K562 (cell line): ENCODE data around the gene PNCK. TPM values are rescaled to one million over a fixed set of nuclear protein-coding genes. Genes with fewer than 3 reads are reported as not detected.

Experiments
- ATAC-seq: fragments of 200-7000 bp; cut with Tn5 transposase; 3 replicates; pipeline ENCODE4 v1.9.1; 2020; ENCODE audit warnings: moderate library complexity
- BruUV-seq: library from RNA; stranded (reverse); fragments of 400-500 nt; replicated peaks from 2 replicates; lab custom pipeline; 2021; lab: Mats Ljungman, UMichigan
- CTCF ChIA-PET: fragments of 300-600 bp; formaldehyde crosslinking; extraction: SDS; loops from one replicate; lab custom pipeline; 2021; ENCODE audit warnings: low intra/inter-chr PET ratio; lab: Yijun Ruan, JAX
- POLR2A ChIA-PET: fragments of 300-600, 350-650 bp; sonication (Branson Sonifier 250); formaldehyde crosslinking; extraction: SDS; loops from one replicate; lab custom pipeline; 2021; ENCODE audit warnings: antibody characterized with exemption, inconsistent platforms; lab: Yijun Ruan, JAX
- DNase-seq, 4 experiments: peaks; one replicate each; pipeline versions ENCODE4 v3.0.0 to v3.0.0-alpha.2; 2011 to 2018; ENCODE audit warnings: low spot score in 3 of 4, mixed read lengths in 3 of 4; ENCODE audit errors: extremely low read depth in 1 of 4
- FAIRE-seq: peaks from 2 replicates; lab custom pipeline; 2011; peaks lifted over from hg19 to GRCh38; lab: Jason Lieb, UNC
- H2AFZ ChIP-seq: 2 replicates; pipeline ENCODE4 v1.6.0; 2011; ENCODE audit warnings: low read depth, low read length, control low read depth, inconsistent platforms
- H3K27ac ChIP-seq: fragments of 200-600 bp; 3 replicates; pipeline ENCODE4 v1.8.0; 2011; ENCODE audit warnings: low read depth, mild to moderate bottlenecking, control low read depth, inconsistent platforms, low read length, moderate library complexity, mixed read lengths; ENCODE audit errors: extremely low read depth
- H3K27me3 ChIP-seq, 2 experiments: fragments of 300-600 bp in 1 of 2; 2 replicates in 1 of 2; 3 replicates in 1 of 2; pipeline versions ENCODE4 v1.6.0 to v1.8.0; 2011; ENCODE audit warnings: inconsistent platforms in 2 of 2, low read length in 2 of 2, mild to moderate bottlenecking in 1 of 2, mixed read lengths in 1 of 2, moderate library complexity in 1 of 2; ENCODE audit not compliant: control insufficient read depth in 2 of 2, insufficient read depth in 2 of 2
- H3K36me3 ChIP-seq: fragments of 300-600 bp; 3 replicates; pipeline ENCODE4 v1.8.0; 2011; ENCODE audit warnings: mild to moderate bottlenecking, low read length, inconsistent platforms; ENCODE audit not compliant: control insufficient read depth, insufficient read depth
- H3K4me1 ChIP-seq, 2 experiments: fragments of 200-600 bp in 1 of 2; replicated peaks in 1 of 2; 2 replicates in 1 of 2; 3 replicates in 1 of 2; pipeline versions ENCODE4 v1.5.1 to v1.8.0; 2011; ENCODE audit warnings: inconsistent platforms in 2 of 2, low read length in 2 of 2, mild to moderate bottlenecking in 1 of 2, mixed read lengths in 1 of 2, moderate library complexity in 1 of 2; ENCODE audit not compliant: control insufficient read depth in 2 of 2, insufficient read depth in 2 of 2
- H3K4me2 ChIP-seq: 2 replicates; pipeline ENCODE4 v1.6.1; 2011; ENCODE audit warnings: low read length, control low read depth, inconsistent platforms, mixed read lengths; ENCODE audit not compliant: insufficient read depth
- H3K4me3 ChIP-seq: fragments of 200-600 bp; sonication (generic), shearing (Covaris generic); 2 replicates; pipeline ENCODE4 v1.5.1; 2016; ENCODE audit warnings: control low read depth, inconsistent platforms
- H3K79me2 ChIP-seq: fragments of 200-600 bp; 3 replicates; pipeline ENCODE4 v1.8.0; 2011; ENCODE audit warnings: low read length, inconsistent platforms; ENCODE audit not compliant: control insufficient read depth, insufficient read depth
- H3K9ac ChIP-seq, 2 experiments: 2 replicates each; pipeline versions ENCODE4 v1.6.0 to v1.6.1; 2011; ENCODE audit warnings: low read depth in 2 of 2, low read length in 2 of 2, control low read depth in 1 of 2, inconsistent platforms in 1 of 2, mild to moderate bottlenecking in 1 of 2, mixed read lengths in 1 of 2; ENCODE audit not compliant: insufficient read depth in 1 of 2
- H3K9me1 ChIP-seq: one replicate; pipeline ENCODE4 v1.6.0; 2011; ENCODE audit warnings: inconsistent platforms, mild to moderate bottlenecking, low read length, moderate library complexity; ENCODE audit not compliant: control insufficient read depth, insufficient read depth
- H3K9me3 ChIP-seq: replicated peaks from 2 replicates; pipeline ENCODE4 v1.5.1; 2011; ENCODE audit warnings: low read depth, low read length, inconsistent platforms; ENCODE audit not compliant: control insufficient read depth, insufficient read depth
- H4K20me1 ChIP-seq: replicated peaks from 2 replicates; pipeline ENCODE4 v1.6.1; 2011; ENCODE audit warnings: low read length, inconsistent platforms, mixed read lengths; ENCODE audit not compliant: control insufficient read depth, insufficient read depth
- KDM5B ChIP-seq: fragments of 200-600 bp; sonication (generic); IDR thresholded peaks from 2 replicates; pipeline ENCODE4 v1.6.1; 2012; ENCODE audit warnings: low read depth, mild to moderate bottlenecking, moderate library complexity, low read length, control low read depth, inconsistent platforms; ENCODE audit not compliant: insufficient replicate concordance
- MAFF ChIP-seq: IDR thresholded peaks from 2 replicates; pipeline ENCODE4 v1.6.1; 2012; ENCODE audit warnings: low read length, improper control_type of control experiment
- ZSCAN32 ChIP-seq: fragments of 450-650 bp; formaldehyde crosslinking; IDR thresholded peaks from 2 replicates; pipeline ENCODE4 v1.4.0; 2020; ENCODE audit warnings: mild to moderate bottlenecking, moderate library complexity
- WGBS: fragments of 100-300 bp; shearing (Covaris generic); methylation state at CpG from one replicate; pipeline ENCODE4 v1.1.6; 2016; ENCODE audit warnings: low coverage, mixed read lengths; ENCODE audit not compliant: insufficient coverage; ENCODE audit errors: missing lambda C conversion rate; 5-methylcytosine and 5-hydroxymethylcytosine counted together
- in situ Hi-C: fragments of 300-500 bp; cut with MboI; formaldehyde crosslinking; loops from 4 replicates; pipeline ENCODE4 v1.15.0; 2018; ENCODE audit warnings: inconsistent platforms, mixed read lengths
- intact Hi-C: fragments of 100-400 bp; cut with micrococcal nuclease; formaldehyde crosslinking; loops from 2 replicates; pipeline ENCODE4 v1.14.2; 2022
- polyA plus RNA-seq, 8 experiments: library from polyadenylated mRNA; depleted of rRNA in 4 of 8; stranded (reverse) in 5 of 8; unstranded in 3 of 8; fragments of >200 nt; fragmentation: Nextera tagmentation in 2 of 8; fragmentation: Illumina TruSeq in 1 of 8; extraction: Ambion mirVana in 2 of 8; extraction: Trizol in 1 of 8; gene quantifications; 2 replicates each; pipeline versions ENCODE4 v1.2.1 to v1.2.3, GENCODE V29; 2011 to 2014; ENCODE audit warnings: inconsistent platforms in 1 of 8, missing spikeins in 1 of 8
- total RNA-seq, 7 experiments: library from RNA; depleted of rRNA in 6 of 7; stranded (reverse); fragments of >200 nt in 6 of 7; fragmentation: Illumina TruSeq in 2 of 7; extraction: Trizol in 2 of 7; gene quantifications; 2 replicates each; pipeline versions ENCODE4 v1.2.1 to v1.2.3, GENCODE V29; 2011 to 2021; ENCODE audit warnings: low replicate concordance in 1 of 7
- TF ChIP-seq, protein P1 (sequence below): sonication (generic); formaldehyde crosslinking; IDR thresholded peaks from 2 replicates; pipeline ENCODE4 v1.8.0; 2022; ENCODE audit warnings: mild to moderate bottlenecking, missing genetic modification reagents
- TF ChIP-seq, protein P2 (sequence below): fragments of 250-450 bp; sonication (Bioruptor Pico); IDR thresholded peaks from 2 replicates; pipeline ENCODE4 v1.5.0; 2020; ENCODE audit warnings: mild to moderate bottlenecking
- TF ChIP-seq, protein P3 (sequence below): fragments of 450-650 bp; IDR thresholded peaks from 2 replicates; pipeline ENCODE4 v1.7.0; 2016; ENCODE audit warnings: borderline replicate concordance

The PNCK gene
- total and polyA plus RNA-seq, 9 of the 15 experiments (the other 6 are each of a cell fraction or from before 2014, with no cell fraction given) = 0.13 to 7.5 (median 1.2) TPM; not detected in 1

DNA sequence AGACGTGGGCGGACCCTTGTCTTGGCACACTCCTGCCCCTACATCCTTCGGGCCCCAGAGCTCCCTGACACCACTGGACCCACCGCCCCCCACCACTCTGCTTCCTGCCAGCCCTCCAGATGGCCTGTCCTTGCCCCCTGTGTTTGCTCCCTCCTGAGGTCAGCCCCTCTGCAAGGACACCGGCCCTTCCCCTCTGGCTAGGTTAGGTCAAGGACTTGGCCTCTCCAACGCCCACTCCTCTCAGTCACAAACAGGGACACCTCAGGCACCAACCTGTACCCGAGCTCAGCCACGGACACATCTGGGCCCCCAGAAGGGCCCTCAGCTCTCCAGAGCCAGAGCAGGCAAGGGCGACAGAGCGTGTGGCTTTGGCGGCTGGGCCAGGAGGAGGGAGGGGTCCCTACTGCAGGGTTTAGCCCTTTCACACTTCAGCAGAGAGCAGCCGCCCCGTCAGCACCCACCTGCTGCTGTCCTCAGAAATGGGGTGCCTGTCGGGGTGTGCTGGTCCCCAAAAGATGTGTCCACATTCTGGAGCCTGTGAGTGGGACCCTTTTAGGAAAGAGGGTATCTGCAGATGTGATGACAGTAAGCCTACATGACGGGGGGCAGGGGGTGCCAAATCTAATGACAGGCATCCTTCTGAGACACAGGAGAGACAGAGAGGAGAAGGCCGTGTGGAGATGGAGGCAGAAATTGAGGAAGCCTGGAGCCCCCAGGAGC lies 50.1 kb downstream of the PNCK start:
- Histone ChIP-seq H3K4me2 (no peak overlapping the region), H3K9me1 (no peaks in the 10 kb centered on the region), H3K27ac (no peak overlapping the region), H4K20me1 (peaks cover 7% of the 10 kb centered on the region; the same call in 1 of the 2 replicates), H3K27me3 (peaks cover 17 to 63% of the 10 kb centered on the region in 2 experiments; a peak in 4 of 5 replicates), H3K9ac (no peak overlapping the region; a peak in 2 of 4 replicates), H3K79me2 (no peaks in the 10 kb centered on the region), H3K36me3 (no peaks in the 10 kb centered on the region), H3K4me1 (peaks cover 0 to 20% of the 10 kb centered on the region in 2 experiments; a peak in 2 of 5 replicates), H2AFZ (no peak overlapping the region), H3K9me3 (no peaks in the 10 kb centered on the region), H3K4me3 (no peak overlapping the region)
- intact Hi-C loops = no loop called here
- TF ChIP-seq MAFF (no peak), ZSCAN32 (CRISPR knock-in tag) (no peak), KDM5B (no peak)
- TF ChIP-seq, protein P1, sequence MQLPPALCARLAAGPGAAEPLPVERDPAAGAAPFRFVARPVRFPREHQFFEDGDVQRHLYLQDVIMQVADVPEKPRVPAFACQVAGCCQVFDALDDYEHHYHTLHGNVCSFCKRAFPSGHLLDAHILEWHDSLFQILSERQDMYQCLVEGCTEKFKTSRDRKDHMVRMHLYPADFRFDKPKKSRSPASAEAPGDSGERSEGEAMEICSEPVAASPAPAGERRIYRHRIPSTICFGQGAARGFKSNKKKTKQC (CRISPR knock-in tag) = no peak
- TF ChIP-seq, protein P2, sequence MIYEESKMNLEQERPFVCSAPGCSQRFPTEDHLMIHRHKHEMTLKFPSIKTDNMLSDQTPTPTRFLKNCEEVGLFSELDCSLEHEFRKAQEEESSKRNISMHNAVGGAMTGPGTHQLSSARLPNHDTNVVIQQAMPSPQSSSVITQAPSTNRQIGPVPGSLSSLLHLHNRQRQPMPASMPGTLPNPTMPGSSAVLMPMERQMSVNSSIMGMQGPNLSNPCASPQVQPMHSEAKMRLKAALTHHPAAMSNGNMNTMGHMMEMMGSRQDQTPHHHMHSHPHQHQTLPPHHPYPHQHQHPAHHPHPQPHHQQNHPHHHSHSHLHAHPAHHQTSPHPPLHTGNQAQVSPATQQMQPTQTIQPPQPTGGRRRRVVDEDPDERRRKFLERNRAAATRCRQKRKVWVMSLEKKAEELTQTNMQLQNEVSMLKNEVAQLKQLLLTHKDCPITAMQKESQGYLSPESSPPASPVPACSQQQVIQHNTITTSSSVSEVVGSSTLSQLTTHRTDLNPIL (CRISPR knock-in tag) = no peak
- TF ChIP-seq, protein P3, sequence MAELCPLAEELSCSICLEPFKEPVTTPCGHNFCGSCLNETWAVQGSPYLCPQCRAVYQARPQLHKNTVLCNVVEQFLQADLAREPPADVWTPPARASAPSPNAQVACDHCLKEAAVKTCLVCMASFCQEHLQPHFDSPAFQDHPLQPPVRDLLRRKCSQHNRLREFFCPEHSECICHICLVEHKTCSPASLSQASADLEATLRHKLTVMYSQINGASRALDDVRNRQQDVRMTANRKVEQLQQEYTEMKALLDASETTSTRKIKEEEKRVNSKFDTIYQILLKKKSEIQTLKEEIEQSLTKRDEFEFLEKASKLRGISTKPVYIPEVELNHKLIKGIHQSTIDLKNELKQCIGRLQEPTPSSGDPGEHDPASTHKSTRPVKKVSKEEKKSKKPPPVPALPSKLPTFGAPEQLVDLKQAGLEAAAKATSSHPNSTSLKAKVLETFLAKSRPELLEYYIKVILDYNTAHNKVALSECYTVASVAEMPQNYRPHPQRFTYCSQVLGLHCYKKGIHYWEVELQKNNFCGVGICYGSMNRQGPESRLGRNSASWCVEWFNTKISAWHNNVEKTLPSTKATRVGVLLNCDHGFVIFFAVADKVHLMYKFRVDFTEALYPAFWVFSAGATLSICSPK = no peak
- CTCF ChIA-PET = no interaction called here
- no peak for DNase-seq
- FAIRE-seq = no peak
- no peak for ATAC-seq
- in situ Hi-C loops = no loop called here
- WGBS = 10% methylated on average over 14 of the region's 16 CpGs
- no TSS peak for BruUV-seq
- POLR2A ChIA-PET = no interaction called here
